ENCODE measurements around the gene ZNF74.

- TF ChIP-seq CTCF (IDR thresholded peaks at IDR 0.05 in 8 of 11, conservative IDR thresholded peaks at IDR 0.05 in 3 of 11) (no peak), POLR2A (IDR thresholded peaks at IDR 0.05) (no peak), POLR2AphosphoS5 (IDR thresholded peaks at IDR 0.05) (no peak)
Measured at GRCh38 chr22:20433686-20434241, 39.8 kb downstream of the ZNF74 start.

Data from spleen (tissue), 7 donors.